ENCODE measurements around the gene SMNDC1.

DNA sequence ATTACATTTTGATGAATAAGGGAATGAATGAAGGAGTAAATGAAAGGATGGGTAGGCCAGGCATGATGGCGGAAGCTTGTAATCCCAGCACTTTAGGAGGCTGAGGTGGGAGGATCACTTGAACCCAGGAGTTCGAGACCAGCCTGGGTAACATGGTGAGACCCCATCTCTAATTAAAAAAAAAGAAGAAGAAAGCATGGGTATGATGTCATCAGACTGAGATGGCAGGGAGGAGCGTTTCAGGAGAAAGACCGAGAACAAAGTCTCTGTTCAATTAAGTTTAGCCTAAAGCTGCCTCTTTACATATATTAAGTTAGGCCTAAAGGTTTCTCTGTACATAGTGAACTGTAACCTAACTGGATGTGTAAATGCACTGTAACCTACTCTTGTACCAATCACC lies 42.2 kb upstream of the SMNDC1 start:
- TF ChIP-seq, protein P1, sequence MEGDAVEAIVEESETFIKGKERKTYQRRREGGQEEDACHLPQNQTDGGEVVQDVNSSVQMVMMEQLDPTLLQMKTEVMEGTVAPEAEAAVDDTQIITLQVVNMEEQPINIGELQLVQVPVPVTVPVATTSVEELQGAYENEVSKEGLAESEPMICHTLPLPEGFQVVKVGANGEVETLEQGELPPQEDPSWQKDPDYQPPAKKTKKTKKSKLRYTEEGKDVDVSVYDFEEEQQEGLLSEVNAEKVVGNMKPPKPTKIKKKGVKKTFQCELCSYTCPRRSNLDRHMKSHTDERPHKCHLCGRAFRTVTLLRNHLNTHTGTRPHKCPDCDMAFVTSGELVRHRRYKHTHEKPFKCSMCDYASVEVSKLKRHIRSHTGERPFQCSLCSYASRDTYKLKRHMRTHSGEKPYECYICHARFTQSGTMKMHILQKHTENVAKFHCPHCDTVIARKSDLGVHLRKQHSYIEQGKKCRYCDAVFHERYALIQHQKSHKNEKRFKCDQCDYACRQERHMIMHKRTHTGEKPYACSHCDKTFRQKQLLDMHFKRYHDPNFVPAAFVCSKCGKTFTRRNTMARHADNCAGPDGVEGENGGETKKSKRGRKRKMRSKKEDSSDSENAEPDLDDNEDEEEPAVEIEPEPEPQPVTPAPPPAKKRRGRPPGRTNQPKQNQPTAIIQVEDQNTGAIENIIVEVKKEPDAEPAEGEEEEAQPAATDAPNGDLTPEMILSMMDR (IDR thresholded peaks at IDR 0.05; ENCODE audit: insufficient read depth, low read length, poor library complexity, severe bottlenecking), result no peak
- TF ChIP-seq EZH2phosphoT487 (conservative IDR thresholded peaks at IDR 0.05; ENCODE audit: low read length), result no peak
